GM12878 (cell line): ENCODE measurements around the gene SYNGAP1. TPM values are rescaled to one million over a fixed set of nuclear protein-coding genes. Genes with fewer than 3 reads are reported as not detected.

Experiments used
- BHLHE40 ChIP-seq, 2 experiments: fragments of 450-650 bp in 1 of 2; IDR thresholded peaks; 2 replicates each; pipeline ENCODE4 v1.6.1; 2011 to 2017; ENCODE audit warnings: low read depth in 2 of 2, borderline replicate concordance in 1 of 2, improper control_type of control experiment in 1 of 2, low read length in 1 of 2, mild to moderate bottlenecking in 1 of 2
- BMI1 ChIP-seq: fragments of 450-650 bp; IDR thresholded peaks from 2 replicates; pipeline ENCODE4 v1.6.1; 2016; ENCODE audit warnings: mild to moderate bottlenecking, moderate library complexity, borderline replicate concordance
- ESRRA ChIP-seq: IDR thresholded peaks from 2 replicates; pipeline ENCODE4 v1.6.1; 2012; ENCODE audit warnings: mild to moderate bottlenecking, low read length, improper control_type of control experiment
- ETV6 ChIP-seq, 2 experiments: fragments of 450-650 bp in 1 of 2; IDR thresholded peaks in 1 of 2; conservative IDR thresholded peaks in 1 of 2; 2 replicates each; pipeline ENCODE4 v1.6.1; 2014; ENCODE audit warnings: antibody characterized with exemption in 1 of 2, borderline replicate concordance in 1 of 2, low read depth in 1 of 2, mild to moderate bottlenecking in 1 of 2, moderate library complexity in 1 of 2
- HDAC2 ChIP-seq: fragments of 200-600 bp; sonication (generic); IDR thresholded peaks from 2 replicates; pipeline ENCODE4 v1.6.1; 2017
- IKZF2 ChIP-seq, 2 experiments: fragments of 450-650 bp; IDR thresholded peaks; 2 replicates each; pipeline ENCODE4 v1.6.1; 2017; ENCODE audit warnings: mild to moderate bottlenecking in 2 of 2, moderate library complexity in 2 of 2
- PML ChIP-seq: IDR thresholded peaks from 2 replicates; pipeline ENCODE4 v1.6.1; 2012; ENCODE audit warnings: low read length, inconsistent platforms
- RUNX3 ChIP-seq: IDR thresholded peaks from 2 replicates; pipeline ENCODE4 v1.6.1; 2012; ENCODE audit warnings: low read length, inconsistent platforms
- STAT1 ChIP-seq: fragments of 450-650 bp; conservative IDR thresholded peaks from 2 replicates; pipeline ENCODE4 v1.6.1; 2014; ENCODE audit warnings: antibody characterized with exemption, mild to moderate bottlenecking
- WRNIP1 ChIP-seq: IDR thresholded peaks from 2 replicates; pipeline ENCODE4 v1.6.1; 2011; ENCODE audit warnings: low read depth, low read length, improper control_type of control experiment, borderline replicate concordance
- ZBED1 ChIP-seq: IDR thresholded peaks from 2 replicates; pipeline ENCODE4 v1.6.1; 2016; ENCODE audit warnings: borderline replicate concordance
- ZNF274 ChIP-seq: IDR thresholded peaks from one replicate; pipeline ENCODE4 v1.8.0; 2011; ENCODE audit not compliant: insufficient read length, insufficient read depth
- polyA plus RNA-seq, 11 experiments: library from polyadenylated mRNA; depleted of rRNA in 4 of 11; unstranded in 6 of 11; stranded (reverse) in 5 of 11; fragments of >200 nt; fragmentation: Nextera tagmentation in 4 of 11; fragmentation: Illumina TruSeq in 1 of 11; extraction: Ambion mirVana in 4 of 11; extraction: Trizol in 1 of 11; gene quantifications; 1 replicate in 1 of 11; 2 replicates in 10 of 11; pipeline versions ENCODE4 v1.2.1 to v1.2.3, GENCODE V29; 2011 to 2016; ENCODE audit warnings: inconsistent platforms in 2 of 11, missing spikeins in 2 of 11, low read depth in 1 of 11
- total RNA-seq, 4 experiments: library from RNA; depleted of rRNA in 3 of 4; stranded (reverse); fragments of >200 nt in 3 of 4; fragmentation: Illumina TruSeq in 1 of 4; extraction: Trizol in 1 of 4; gene quantifications; 2 replicates each; pipeline versions ENCODE4 v1.2.1 to v1.2.3, GENCODE V29; 2013 to 2021
- TF ChIP-seq, protein P1 (sequence below): fragments of 450-650 bp; formaldehyde crosslinking; IDR thresholded peaks from 2 replicates; pipeline ENCODE4 v1.4.0; 2022; ENCODE audit warnings: mild to moderate bottlenecking, moderate library complexity
- TF ChIP-seq, protein P2 (sequence below): fragments of 450-650 bp; IDR thresholded peaks from 2 replicates; pipeline ENCODE4 v1.6.1; 2017; ENCODE audit warnings: low read depth, mild to moderate bottlenecking, moderate library complexity
- TF ChIP-seq, protein P3 (sequence below): IDR thresholded peaks from 2 replicates; pipeline ENCODE4 v1.6.1; 2012; ENCODE audit warnings: mild to moderate bottlenecking, low read depth, low read length
- TF ChIP-seq, protein P4 (sequence below): IDR thresholded peaks from 2 replicates; pipeline ENCODE4 v1.6.1; 2012; ENCODE audit warnings: low read depth, low read length, improper control_type of control experiment
- TF ChIP-seq, protein P5 (sequence below): IDR thresholded peaks from 2 replicates; pipeline ENCODE4 v1.6.1; 2011; ENCODE audit warnings: low read depth, mild to moderate bottlenecking, low read length, moderate library complexity, borderline replicate concordance; ENCODE audit errors: extremely low read depth
- TF ChIP-seq, protein P6 (sequence below): IDR thresholded peaks from 2 replicates; pipeline ENCODE4 v1.6.1; 2012; ENCODE audit warnings: low read length, inconsistent platforms

The SYNGAP1 gene
- total and polyA plus RNA-seq, 10 of the 15 experiments (the other 5 are each of a cell fraction or from before 2014, with no cell fraction given): 0.05 to 9.2 (median 1.2) TPM

DNA sequence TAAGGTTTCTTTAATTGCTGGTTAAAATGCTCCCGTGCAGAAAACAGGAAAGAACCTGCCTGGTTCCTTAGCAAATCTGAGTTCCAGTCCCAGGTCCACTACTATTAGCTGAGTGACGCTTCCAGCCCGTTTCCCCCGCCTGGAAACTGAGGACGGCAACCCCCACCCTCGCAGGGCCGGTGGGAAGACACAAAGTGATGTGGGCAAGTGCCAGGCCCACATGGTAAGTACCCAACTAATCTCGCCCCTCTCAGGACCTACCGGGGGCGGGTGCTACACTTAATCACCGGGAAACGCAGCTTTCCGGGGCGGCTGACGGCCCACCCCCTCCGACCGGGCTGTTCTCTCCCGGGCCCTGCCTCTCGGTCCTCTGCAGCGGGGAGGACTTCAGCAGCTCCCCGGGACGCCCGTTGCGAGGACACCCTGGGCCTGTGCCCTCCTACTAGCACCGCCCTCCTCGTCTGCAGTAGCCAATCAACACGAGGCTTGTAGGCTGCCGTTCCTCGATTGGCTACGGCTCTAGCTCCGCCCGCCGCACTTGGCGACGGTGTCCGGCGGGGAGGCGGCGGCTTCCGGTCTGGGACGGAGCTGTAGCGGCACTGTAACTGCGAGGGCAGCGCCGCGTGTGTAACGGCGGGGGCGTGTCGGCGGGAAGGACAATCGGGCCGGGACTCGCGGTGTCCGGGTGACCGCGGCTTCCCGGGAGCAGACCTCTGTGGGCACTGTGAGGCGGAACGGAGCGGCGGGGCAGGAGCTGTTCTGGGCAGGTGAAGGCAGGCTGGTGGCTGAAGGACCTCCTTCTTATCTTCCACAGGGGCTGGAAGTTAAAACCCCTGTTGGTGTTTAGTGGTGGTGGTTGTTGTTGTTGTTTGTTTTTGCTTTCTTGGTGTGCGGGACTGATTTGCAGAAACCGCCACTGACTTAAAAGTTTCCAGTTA is 34.4 kb downstream of the SYNGAP1 start, which contains the start of gene ZBTB9 (continued):
- TF ChIP-seq WRNIP1 (no peak), BMI1 (no peak), ZBED1 (no peak), HDAC2 (no peak), ZNF274 (no peak), IKZF2 (IDR thresholded peaks at IDR 0.05) (no peak), PML (peak; percentile 83), ESRRA (no peak), STAT1 (no peak), ETV6 (conservative IDR thresholded peaks at IDR 0.05 in 1 of 2, IDR thresholded peaks at IDR 0.05 in 1 of 2; ENCODE audit: borderline replicate concordance in 1 of 2, low read depth in 1 of 2) (no peak), RUNX3 (peak; percentile 25; the same call in 1 of the 2 replicates), BHLHE40 (IDR thresholded peaks at IDR 0.05; ENCODE audit: borderline replicate concordance in 1 of 2, low read depth in 2 of 2, low read length in 1 of 2) (peak in 1 of 2 experiments; percentile 58; a peak in 2 of 4 replicates)
- TF ChIP-seq, protein P1, sequence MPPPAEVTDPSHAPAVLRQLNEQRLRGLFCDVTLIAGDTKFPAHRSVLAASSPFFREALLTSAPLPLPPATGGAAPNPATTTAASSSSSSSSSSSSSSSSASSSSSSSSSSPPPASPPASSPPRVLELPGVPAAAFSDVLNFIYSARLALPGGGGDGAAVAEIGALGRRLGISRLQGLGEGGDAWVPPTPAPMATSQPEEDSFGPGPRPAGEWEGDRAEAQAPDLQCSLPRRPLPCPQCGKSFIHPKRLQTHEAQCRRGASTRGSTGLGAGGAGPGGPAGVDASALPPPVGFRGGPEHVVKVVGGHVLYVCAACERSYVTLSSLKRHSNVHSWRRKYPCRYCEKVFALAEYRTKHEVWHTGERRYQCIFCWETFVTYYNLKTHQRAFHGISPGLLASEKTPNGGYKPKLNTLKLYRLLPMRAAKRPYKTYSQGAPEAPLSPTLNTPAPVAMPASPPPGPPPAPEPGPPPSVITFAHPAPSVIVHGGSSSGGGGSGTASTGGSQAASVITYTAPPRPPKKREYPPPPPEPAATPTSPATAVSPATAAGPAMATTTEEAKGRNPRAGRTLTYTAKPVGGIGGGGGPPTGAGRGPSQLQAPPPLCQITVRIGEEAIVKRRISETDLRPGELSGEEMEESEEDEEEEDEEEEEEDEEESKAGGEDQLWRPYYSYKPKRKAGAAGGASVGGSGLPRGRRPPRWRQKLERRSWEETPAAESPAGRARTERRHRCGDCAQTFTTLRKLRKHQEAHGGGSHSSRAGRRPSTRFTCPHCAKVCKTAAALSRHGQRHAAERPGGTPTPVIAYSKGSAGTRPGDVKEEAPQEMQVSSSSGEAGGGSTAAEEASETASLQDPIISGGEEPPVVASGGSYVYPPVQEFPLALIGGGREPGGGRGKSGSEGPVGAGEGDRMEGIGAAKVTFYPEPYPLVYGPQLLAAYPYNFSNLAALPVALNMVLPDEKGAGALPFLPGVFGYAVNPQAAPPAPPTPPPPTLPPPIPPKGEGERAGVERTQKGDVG (CRISPR knock-in tag): no peak
- TF ChIP-seq, protein P2, sequence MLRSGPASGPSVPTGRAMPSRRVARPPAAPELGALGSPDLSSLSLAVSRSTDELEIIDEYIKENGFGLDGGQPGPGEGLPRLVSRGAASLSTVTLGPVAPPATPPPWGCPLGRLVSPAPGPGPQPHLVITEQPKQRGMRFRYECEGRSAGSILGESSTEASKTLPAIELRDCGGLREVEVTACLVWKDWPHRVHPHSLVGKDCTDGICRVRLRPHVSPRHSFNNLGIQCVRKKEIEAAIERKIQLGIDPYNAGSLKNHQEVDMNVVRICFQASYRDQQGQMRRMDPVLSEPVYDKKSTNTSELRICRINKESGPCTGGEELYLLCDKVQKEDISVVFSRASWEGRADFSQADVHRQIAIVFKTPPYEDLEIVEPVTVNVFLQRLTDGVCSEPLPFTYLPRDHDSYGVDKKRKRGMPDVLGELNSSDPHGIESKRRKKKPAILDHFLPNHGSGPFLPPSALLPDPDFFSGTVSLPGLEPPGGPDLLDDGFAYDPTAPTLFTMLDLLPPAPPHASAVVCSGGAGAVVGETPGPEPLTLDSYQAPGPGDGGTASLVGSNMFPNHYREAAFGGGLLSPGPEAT: peak; percentile 54; the same call in 1 of the 2 replicates
- TF ChIP-seq, protein P3, sequence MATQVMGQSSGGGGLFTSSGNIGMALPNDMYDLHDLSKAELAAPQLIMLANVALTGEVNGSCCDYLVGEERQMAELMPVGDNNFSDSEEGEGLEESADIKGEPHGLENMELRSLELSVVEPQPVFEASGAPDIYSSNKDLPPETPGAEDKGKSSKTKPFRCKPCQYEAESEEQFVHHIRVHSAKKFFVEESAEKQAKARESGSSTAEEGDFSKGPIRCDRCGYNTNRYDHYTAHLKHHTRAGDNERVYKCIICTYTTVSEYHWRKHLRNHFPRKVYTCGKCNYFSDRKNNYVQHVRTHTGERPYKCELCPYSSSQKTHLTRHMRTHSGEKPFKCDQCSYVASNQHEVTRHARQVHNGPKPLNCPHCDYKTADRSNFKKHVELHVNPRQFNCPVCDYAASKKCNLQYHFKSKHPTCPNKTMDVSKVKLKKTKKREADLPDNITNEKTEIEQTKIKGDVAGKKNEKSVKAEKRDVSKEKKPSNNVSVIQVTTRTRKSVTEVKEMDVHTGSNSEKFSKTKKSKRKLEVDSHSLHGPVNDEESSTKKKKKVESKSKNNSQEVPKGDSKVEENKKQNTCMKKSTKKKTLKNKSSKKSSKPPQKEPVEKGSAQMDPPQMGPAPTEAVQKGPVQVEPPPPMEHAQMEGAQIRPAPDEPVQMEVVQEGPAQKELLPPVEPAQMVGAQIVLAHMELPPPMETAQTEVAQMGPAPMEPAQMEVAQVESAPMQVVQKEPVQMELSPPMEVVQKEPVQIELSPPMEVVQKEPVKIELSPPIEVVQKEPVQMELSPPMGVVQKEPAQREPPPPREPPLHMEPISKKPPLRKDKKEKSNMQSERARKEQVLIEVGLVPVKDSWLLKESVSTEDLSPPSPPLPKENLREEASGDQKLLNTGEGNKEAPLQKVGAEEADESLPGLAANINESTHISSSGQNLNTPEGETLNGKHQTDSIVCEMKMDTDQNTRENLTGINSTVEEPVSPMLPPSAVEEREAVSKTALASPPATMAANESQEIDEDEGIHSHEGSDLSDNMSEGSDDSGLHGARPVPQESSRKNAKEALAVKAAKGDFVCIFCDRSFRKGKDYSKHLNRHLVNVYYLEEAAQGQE: no peak
- TF ChIP-seq, protein P4, sequence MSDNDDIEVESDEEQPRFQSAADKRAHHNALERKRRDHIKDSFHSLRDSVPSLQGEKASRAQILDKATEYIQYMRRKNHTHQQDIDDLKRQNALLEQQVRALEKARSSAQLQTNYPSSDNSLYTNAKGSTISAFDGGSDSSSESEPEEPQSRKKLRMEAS: peak; percentile 92
- TF ChIP-seq, protein P5, sequence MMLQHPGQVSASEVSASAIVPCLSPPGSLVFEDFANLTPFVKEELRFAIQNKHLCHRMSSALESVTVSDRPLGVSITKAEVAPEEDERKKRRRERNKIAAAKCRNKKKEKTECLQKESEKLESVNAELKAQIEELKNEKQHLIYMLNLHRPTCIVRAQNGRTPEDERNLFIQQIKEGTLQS: no peak
- TF ChIP-seq, protein P6, sequence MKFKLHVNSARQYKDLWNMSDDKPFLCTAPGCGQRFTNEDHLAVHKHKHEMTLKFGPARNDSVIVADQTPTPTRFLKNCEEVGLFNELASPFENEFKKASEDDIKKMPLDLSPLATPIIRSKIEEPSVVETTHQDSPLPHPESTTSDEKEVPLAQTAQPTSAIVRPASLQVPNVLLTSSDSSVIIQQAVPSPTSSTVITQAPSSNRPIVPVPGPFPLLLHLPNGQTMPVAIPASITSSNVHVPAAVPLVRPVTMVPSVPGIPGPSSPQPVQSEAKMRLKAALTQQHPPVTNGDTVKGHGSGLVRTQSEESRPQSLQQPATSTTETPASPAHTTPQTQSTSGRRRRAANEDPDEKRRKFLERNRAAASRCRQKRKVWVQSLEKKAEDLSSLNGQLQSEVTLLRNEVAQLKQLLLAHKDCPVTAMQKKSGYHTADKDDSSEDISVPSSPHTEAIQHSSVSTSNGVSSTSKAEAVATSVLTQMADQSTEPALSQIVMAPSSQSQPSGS: no peak
